B cell (primary cell): Measurements from ENCODE around the gene MPPED2.

Source experiments
- CTCF ChIP-seq: fragments of 200-600 bp; IDR thresholded peaks from one replicate; pipeline ENCODE4 v1.8.0; 2022; ENCODE audit warnings: antibody characterized with exemption, mild to moderate bottlenecking
- EZH2 ChIP-seq: IDR thresholded peaks from 2 replicates; pipeline ENCODE4 v1.6.1; 2012; ENCODE audit warnings: borderline replicate concordance, low read depth, mild to moderate bottlenecking, moderate library complexity, low read length; ENCODE audit not compliant: insufficient read depth, poor library complexity, severe bottlenecking

GRCh38 chr11:30567644-30568043 lies 18.5 kb downstream of the MPPED2 start:
- TF ChIP-seq CTCF (no peak), EZH2 (no peak)
